Effector memory CD8-positive, alpha-beta T cell (primary cell): Measurements from ENCODE around the gene CFAP251.

Experiments
- ATAC-seq: fragments of 150-1000 bp; cut with Tn5 transposase; replicated peaks from 2 replicates; pipeline ENCODE4 v1.10.0; 2021; ENCODE audit warnings: mild to moderate bottlenecking, moderate library complexity
- DNase-seq, 3 experiments: peaks; one replicate each; pipeline ENCODE4 v3.0.0; 2021
- H3K27ac Mint-ChIP-seq, 2 donors: one replicate each; pipeline ENCODE4 v1.8.0; 2022; ENCODE audit warnings: mild to moderate bottlenecking in 2 of 2, mixed read lengths in 2 of 2, moderate library complexity in 2 of 2
- H3K27me3 Mint-ChIP-seq, 2 donors: one replicate each; pipeline ENCODE4 v1.8.0; 2022; ENCODE audit warnings: mixed read lengths in 2 of 2
- H3K36me3 Mint-ChIP-seq: one replicate; pipeline ENCODE4 v1.8.0; 2022; ENCODE audit warnings: mild to moderate bottlenecking, moderate library complexity, mixed read lengths; ENCODE audit not compliant: insufficient read depth
- H3K4me1 Mint-ChIP-seq, 2 donors: one replicate each; pipeline ENCODE4 v1.8.0; 2022; ENCODE audit warnings: low read depth in 2 of 2, mixed read lengths in 2 of 2
- H3K4me3 Mint-ChIP-seq, 2 donors: one replicate each; pipeline ENCODE4 v1.8.0; 2022; ENCODE audit warnings: mild to moderate bottlenecking in 2 of 2, mixed read lengths in 2 of 2, moderate library complexity in 2 of 2
- H3K9me3 Mint-ChIP-seq, 2 donors: one replicate each; pipeline ENCODE4 v1.8.0; 2022; ENCODE audit warnings: mixed read lengths in 2 of 2

The CFAP251 gene

GRCh38 chr12:121942145-121942718, 23.8 kb downstream of the CFAP251 start:
- no peaks in the 10 kb centered on the region for H3K9me3 Mint-ChIP-seq
- H3K36me3 Mint-ChIP-seq, result no peaks in the 10 kb centered on the region
- no peak overlapping the region for H3K4me3 Mint-ChIP-seq
- H3K4me1 Mint-ChIP-seq, result peaks cover 0 to 2% of the 10 kb centered on the region in 2 donors
- no peak overlapping the region for H3K27ac Mint-ChIP-seq
- DNase-seq (no peak), ATAC-seq (no peak)
- H3K27me3 Mint-ChIP-seq, result no peaks in the 10 kb centered on the region

GRCh38 chr12:121943926-121944325, 25.5 kb downstream of the CFAP251 start:
- H3K4me3 Mint-ChIP-seq, result no peak overlapping the region
- ATAC-seq (no peak), DNase-seq (no peak)
- no peaks in the 10 kb centered on the region for H3K4me1 Mint-ChIP-seq
- no peak overlapping the region for H3K27ac Mint-ChIP-seq
- H3K9me3 Mint-ChIP-seq, result no peaks in the 10 kb centered on the region
- H3K27me3 Mint-ChIP-seq, result no peaks in the 10 kb centered on the region
- no peaks in the 10 kb centered on the region for H3K36me3 Mint-ChIP-seq

GRCh38 chr12:121946313-121947025, 28.1 kb downstream of the CFAP251 start:
- DNase-seq, result no peak
- Mint-ChIP-seq H3K4me1 (no peaks in the 10 kb centered on the region), H3K36me3 (no peaks in the 10 kb centered on the region), H3K27ac (no peak overlapping the region), H3K9me3 (no peaks in the 10 kb centered on the region), H3K4me3 (no peak overlapping the region), H3K27me3 (no peaks in the 10 kb centered on the region)
- no peak for ATAC-seq

GRCh38 chr12:121947981-121948380, 29.6 kb downstream of the CFAP251 start:
- no peak overlapping the region for H3K4me3 Mint-ChIP-seq
- no peak for DNase-seq
- no peaks in the 10 kb centered on the region for H3K9me3 Mint-ChIP-seq
- peak overlapping the region in 1 of 2 donors; percentile 28 for H3K27ac Mint-ChIP-seq
- no peaks in the 10 kb centered on the region for H3K27me3 Mint-ChIP-seq
- ATAC-seq, result no peak
- no peaks in the 10 kb centered on the region for H3K36me3 Mint-ChIP-seq
- H3K4me1 Mint-ChIP-seq, result no peaks in the 10 kb centered on the region

- Mint-ChIP-seq H3K4me1 (no peaks in the 10 kb centered on the region), H3K27ac (no peak overlapping the region), H3K36me3 (no peaks in the 10 kb centered on the region), H3K4me3 (no peak overlapping the region), H3K9me3 (no peaks in the 10 kb centered on the region), H3K27me3 (no peaks in the 10 kb centered on the region)
- no peak for DNase-seq
- ATAC-seq, result no peak
These were observed 31.4 kb downstream of the CFAP251 start for GRCh38 chr12:121949648-121950397.

DNA sequence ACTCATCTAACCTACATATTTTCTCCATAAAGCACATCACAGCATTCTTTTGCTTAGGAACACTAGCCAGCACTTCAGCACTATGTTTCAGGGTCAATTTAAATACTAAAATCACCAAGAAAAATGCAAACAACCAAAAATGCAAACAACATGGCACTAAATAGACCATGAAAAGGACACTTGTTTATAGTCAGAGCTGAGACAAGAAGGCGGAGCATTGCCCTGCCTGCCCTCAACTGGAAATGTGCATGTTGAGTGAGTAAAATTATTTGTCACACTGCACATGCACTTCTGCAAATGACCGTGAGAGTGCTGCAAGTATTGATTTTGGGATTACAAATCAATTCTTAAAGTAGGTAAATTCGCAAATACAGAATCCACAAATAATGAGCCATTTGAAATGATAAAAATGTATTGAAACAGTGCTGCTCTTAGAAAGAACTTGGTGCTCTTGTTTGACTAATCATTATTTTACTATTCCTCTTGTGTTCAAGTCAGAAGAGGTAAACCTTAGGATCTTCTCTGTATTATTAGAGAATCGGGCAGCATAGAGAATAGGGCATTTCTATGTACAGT, 34.8 kb downstream of the CFAP251 start:
- no peak overlapping the region for H3K27ac Mint-ChIP-seq
- no peak overlapping the region for H3K4me3 Mint-ChIP-seq
- no peaks in the 10 kb centered on the region for H3K4me1 Mint-ChIP-seq
- H3K9me3 Mint-ChIP-seq, result no peaks in the 10 kb centered on the region
- DNase-seq, result no peak
- H3K27me3 Mint-ChIP-seq, result peaks cover 0 to 8% of the 10 kb centered on the region in 2 donors
- no peaks in the 10 kb centered on the region for H3K36me3 Mint-ChIP-seq
- ATAC-seq, result no peak

- no peak for DNase-seq
- no peaks in the 10 kb centered on the region for H3K36me3 Mint-ChIP-seq
- no peak for ATAC-seq
- peaks cover 0 to 8% of the 10 kb centered on the region in 2 donors for H3K27me3 Mint-ChIP-seq
- H3K4me3 Mint-ChIP-seq, result no peak overlapping the region
- no peak overlapping the region for H3K27ac Mint-ChIP-seq
- H3K4me1 Mint-ChIP-seq, result no peaks in the 10 kb centered on the region
- H3K9me3 Mint-ChIP-seq, result no peaks in the 10 kb centered on the region
These were observed 35.3 kb downstream of the CFAP251 start for GRCh38 chr12:121953695-121954094.

GRCh38 chr12:121955258-121956237, 37.2 kb downstream of the CFAP251 start:
- Mint-ChIP-seq H3K9me3 (no peaks in the 10 kb centered on the region), H3K27ac (no peak overlapping the region), H3K4me3 (no peak overlapping the region), H3K27me3 (peaks cover 0 to 8% of the 10 kb centered on the region in 2 donors), H3K36me3 (no peaks in the 10 kb centered on the region), H3K4me1 (no peaks in the 10 kb centered on the region)
- DNase-seq, result no peak
- ATAC-seq, result no peak

DNA sequence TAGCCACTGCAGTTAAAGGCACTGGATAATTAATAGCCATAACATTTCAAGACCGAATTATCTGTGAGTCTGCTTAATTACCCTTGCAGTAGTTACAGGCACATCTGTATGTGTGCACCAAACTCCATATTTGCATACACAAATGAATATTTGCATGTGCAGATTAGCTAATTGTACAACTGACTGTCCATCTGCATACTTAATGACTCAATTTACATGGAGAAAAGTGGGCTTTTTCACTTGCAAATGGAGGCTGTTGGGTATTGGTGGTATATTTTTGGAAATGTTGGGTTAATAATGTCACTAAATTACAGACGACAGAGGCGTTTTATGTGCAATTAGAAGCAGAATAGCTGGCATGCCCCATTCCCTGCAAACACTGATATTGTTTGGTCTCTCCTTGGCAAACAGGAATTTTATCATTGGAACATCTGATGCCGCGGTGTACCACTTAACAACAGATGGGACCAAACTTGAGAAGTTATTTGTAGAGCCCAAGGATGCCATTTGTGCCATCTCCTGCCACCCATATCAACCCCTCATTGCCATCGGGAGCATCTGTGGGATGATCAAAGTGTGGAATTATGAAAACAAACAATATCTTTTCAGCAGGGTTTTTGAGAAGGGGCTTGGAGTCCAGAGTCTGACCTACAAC, 39.6 kb downstream of the CFAP251 start:
- no peaks in the 10 kb centered on the region for H3K4me1 Mint-ChIP-seq
- peaks cover 8 to 18% of the 10 kb centered on the region in 2 donors for H3K27me3 Mint-ChIP-seq
- DNase-seq (no peak), ATAC-seq (no peak)
- no peaks in the 10 kb centered on the region for H3K36me3 Mint-ChIP-seq
- H3K4me3 Mint-ChIP-seq, result no peak overlapping the region
- no peaks in the 10 kb centered on the region for H3K9me3 Mint-ChIP-seq
- H3K27ac Mint-ChIP-seq, result no peak overlapping the region

GRCh38 chr12:121958541-121959240, 40.3 kb downstream of the CFAP251 start:
- ATAC-seq (no peak), DNase-seq (no peak)
- Mint-ChIP-seq H3K4me1 (no peaks in the 10 kb centered on the region), H3K27me3 (peaks cover 9 to 21% of the 10 kb centered on the region in 2 donors), H3K36me3 (peaks cover under 1% of the 10 kb centered on the region), H3K9me3 (no peaks in the 10 kb centered on the region), H3K4me3 (no peak overlapping the region), H3K27ac (no peak overlapping the region)

GRCh38 chr12:121960541-121960940, 42.1 kb downstream of the CFAP251 start:
- Mint-ChIP-seq H3K27ac (peak overlapping the region in 1 of 2 donors; percentile 20), H3K4me3 (no peak overlapping the region), H3K36me3 (peaks cover 2% of the 10 kb centered on the region), H3K9me3 (no peaks in the 10 kb centered on the region), H3K27me3 (peaks cover 9 to 17% of the 10 kb centered on the region in 2 donors), H3K4me1 (no peaks in the 10 kb centered on the region)
- ATAC-seq, result no peak
- no peak for DNase-seq
